HepG2 (cell line): ENCODE measurements around the gene PLEKHN1. TPM values are rescaled to one million over a fixed set of nuclear protein-coding genes. Genes with fewer than 3 reads are reported as not detected.
A peak's percentile ranks its signal among the peaks of the same experiment; 100 is the strongest.

Experiments used
- AGO2 ChIP-seq: fragments of 200-400 bp; formaldehyde crosslinking; optimal IDR thresholded peaks from 2 replicates; pipeline ENCODE3; 2017; ENCODE audit warnings: mild to moderate bottlenecking, low read depth, low read length, moderate library complexity
- GABPB1 ChIP-seq: IDR thresholded peaks from 2 replicates; pipeline ENCODE4 v1.6.1; 2016; ENCODE audit warnings: mild to moderate bottlenecking, missing genetic modification reagents, moderate library complexity, missing compliant biosample characterization
- HNRNPL ChIP-seq: fragments of 200-400 bp; formaldehyde crosslinking; IDR thresholded peaks from 2 replicates; pipeline ENCODE4 v1.6.1; 2017; ENCODE audit warnings: mild to moderate bottlenecking, low read depth, low read length
- MYC ChIP-seq: sonication (generic); formaldehyde crosslinking; IDR thresholded peaks from 2 replicates; pipeline ENCODE4 v1.9.0; 2021; ENCODE audit warnings: missing genetic modification reagents, borderline replicate concordance
- RBFOX2 ChIP-seq: fragments of 200-400 bp; formaldehyde crosslinking; IDR thresholded peaks from 2 replicates; pipeline ENCODE4 v1.6.1; 2017; ENCODE audit warnings: low read depth, mild to moderate bottlenecking, low read length
- RNF2 ChIP-seq: fragments of 450-650 bp; conservative IDR thresholded peaks from 2 replicates; pipeline ENCODE4 v1.6.1; 2016; ENCODE audit warnings: low read depth
- ZBTB38 ChIP-seq: sonication (generic); formaldehyde crosslinking; IDR thresholded peaks from 2 replicates; pipeline ENCODE4 v1.5.1; 2020; ENCODE audit warnings: mild to moderate bottlenecking, missing genetic modification reagents
- ZFX ChIP-seq: sonication (generic); formaldehyde crosslinking; IDR thresholded peaks from 2 replicates; pipeline ENCODE4 v1.4.0; 2020; ENCODE audit warnings: mild to moderate bottlenecking, low read depth, missing genetic modification reagents, moderate library complexity
- polyA plus RNA-seq, 8 experiments: library from polyadenylated mRNA; depleted of rRNA in 3 of 8; stranded (reverse) in 7 of 8; unstranded in 1 of 8; fragments of >200 nt; fragmentation: Illumina TruSeq in 4 of 8; extraction: Trizol in 4 of 8; gene quantifications; 2 replicates each; pipeline versions ENCODE4 v1.2.1 to v1.2.3, GENCODE V29; 2011 to 2016; ENCODE audit warnings: low read depth in 4 of 8, missing spikeins in 1 of 8, mixed read lengths in 1 of 8; ENCODE audit not compliant: insufficient read depth in 1 of 8
- total RNA-seq, 5 experiments: library from RNA; depleted of rRNA; stranded (reverse); fragments of >200 nt; fragmentation: Illumina TruSeq; extraction: Trizol; gene quantifications; 2 replicates each; pipeline ENCODE4 v1.2.3, GENCODE V29; 2016; ENCODE audit warnings: low read depth in 1 of 5
- TF ChIP-seq, protein P1 (sequence below): sonication (generic); formaldehyde crosslinking; IDR thresholded peaks from 2 replicates; pipeline ENCODE4 v1.4.0; 2020; ENCODE audit warnings: missing genetic modification reagents, borderline replicate concordance
- TF ChIP-seq, protein P2 (sequence below): IDR thresholded peaks from 2 replicates; pipeline ENCODE4 v1.6.1; 2012; ENCODE audit warnings: inconsistent platforms
- TF ChIP-seq, protein P3 (sequence below): IDR thresholded peaks from 2 replicates; pipeline ENCODE4 v1.6.1; 2018; ENCODE audit warnings: missing genetic modification reagents, mild to moderate bottlenecking, missing compliant biosample characterization
- TF ChIP-seq, protein P4 (sequence below): IDR thresholded peaks from 2 replicates; pipeline ENCODE4 v1.6.1; 2016

Gene PLEKHN1
- total and polyA plus RNA-seq, 2 of the 13 experiments (the other 11 are each of a cell fraction or from before 2014, with no cell fraction given), result 0.42 to 0.58 TPM

DNA sequence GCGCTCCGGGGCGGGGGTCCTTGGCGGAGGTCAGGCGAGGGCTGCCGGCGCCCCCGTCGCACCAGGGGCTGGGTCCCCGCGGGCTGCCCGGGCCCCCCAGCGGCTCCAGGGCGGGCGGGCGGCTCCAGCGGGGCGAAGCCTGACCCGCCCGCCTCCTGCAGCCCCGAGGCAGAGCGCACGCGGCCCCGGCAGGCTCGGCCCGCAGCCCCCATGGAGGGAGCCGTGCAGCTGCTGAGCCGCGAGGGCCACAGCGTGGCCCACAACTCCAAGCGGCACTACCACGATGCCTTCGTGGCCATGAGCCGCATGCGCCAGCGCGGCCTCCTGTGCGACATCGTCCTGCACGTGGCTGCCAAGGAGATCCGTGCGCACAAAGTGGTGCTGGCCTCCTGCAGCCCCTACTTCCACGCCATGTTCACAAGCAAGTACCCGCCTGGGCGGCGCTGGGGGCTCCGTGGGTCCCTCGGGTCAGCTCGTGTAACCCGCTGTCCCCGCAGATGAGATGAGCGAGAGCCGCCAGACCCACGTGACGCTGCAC, 5.1 kb upstream of the PLEKHN1 start (continued):
- TF ChIP-seq, protein P1, sequence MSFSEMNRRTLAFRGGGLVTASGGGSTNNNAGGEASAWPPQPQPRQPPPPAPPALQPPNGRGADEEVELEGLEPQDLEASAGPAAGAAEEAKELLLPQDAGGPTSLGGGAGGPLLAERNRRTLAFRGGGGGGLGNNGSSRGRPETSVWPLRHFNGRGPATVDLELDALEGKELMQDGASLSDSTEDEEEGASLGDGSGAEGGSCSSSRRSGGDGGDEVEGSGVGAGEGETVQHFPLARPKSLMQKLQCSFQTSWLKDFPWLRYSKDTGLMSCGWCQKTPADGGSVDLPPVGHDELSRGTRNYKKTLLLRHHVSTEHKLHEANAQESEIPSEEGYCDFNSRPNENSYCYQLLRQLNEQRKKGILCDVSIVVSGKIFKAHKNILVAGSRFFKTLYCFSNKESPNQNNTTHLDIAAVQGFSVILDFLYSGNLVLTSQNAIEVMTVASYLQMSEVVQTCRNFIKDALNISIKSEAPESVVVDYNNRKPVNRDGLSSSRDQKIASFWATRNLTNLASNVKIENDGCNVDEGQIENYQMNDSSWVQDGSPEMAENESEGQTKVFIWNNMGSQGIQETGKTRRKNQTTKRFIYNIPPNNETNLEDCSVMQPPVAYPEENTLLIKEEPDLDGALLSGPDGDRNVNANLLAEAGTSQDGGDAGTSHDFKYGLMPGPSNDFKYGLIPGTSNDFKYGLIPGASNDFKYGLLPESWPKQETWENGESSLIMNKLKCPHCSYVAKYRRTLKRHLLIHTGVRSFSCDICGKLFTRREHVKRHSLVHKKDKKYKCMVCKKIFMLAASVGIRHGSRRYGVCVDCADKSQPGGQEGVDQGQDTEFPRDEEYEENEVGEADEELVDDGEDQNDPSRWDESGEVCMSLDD (CRISPR knock-in tag), result no peak
- TF ChIP-seq AGO2 (no peak), ZFX (CRISPR knock-in tag) (peak; percentile 37), RBFOX2 (peak; percentile 33; the same call in 1 of the 2 replicates), MYC (0 out of 2 replicates have a peak, but pooled peaks have one; percentile 33), HNRNPL (0 out of 2 replicates have a peak, but pooled peaks have one; percentile 14), RNF2 (0 out of 2 replicates have a peak, but pooled peaks have one; percentile 33), GABPB1 (CRISPR knock-in tag) (peak; percentile 23; the same call in 1 of the 2 replicates), ZBTB38 (CRISPR knock-in tag) (peak; percentile 85)
- TF ChIP-seq, protein P2, sequence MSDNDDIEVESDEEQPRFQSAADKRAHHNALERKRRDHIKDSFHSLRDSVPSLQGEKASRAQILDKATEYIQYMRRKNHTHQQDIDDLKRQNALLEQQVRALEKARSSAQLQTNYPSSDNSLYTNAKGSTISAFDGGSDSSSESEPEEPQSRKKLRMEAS, result peak; percentile 62; the same call in 1 of the 2 replicates
- TF ChIP-seq, protein P3, sequence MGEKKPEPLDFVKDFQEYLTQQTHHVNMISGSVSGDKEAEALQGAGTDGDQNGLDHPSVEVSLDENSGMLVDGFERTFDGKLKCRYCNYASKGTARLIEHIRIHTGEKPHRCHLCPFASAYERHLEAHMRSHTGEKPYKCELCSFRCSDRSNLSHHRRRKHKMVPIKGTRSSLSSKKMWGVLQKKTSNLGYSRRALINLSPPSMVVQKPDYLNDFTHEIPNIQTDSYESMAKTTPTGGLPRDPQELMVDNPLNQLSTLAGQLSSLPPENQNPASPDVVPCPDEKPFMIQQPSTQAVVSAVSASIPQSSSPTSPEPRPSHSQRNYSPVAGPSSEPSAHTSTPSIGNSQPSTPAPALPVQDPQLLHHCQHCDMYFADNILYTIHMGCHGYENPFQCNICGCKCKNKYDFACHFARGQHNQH (CRISPR knock-in tag), result peak; percentile 16; the same call in 1 of the 2 replicates
- TF ChIP-seq, protein P4, sequence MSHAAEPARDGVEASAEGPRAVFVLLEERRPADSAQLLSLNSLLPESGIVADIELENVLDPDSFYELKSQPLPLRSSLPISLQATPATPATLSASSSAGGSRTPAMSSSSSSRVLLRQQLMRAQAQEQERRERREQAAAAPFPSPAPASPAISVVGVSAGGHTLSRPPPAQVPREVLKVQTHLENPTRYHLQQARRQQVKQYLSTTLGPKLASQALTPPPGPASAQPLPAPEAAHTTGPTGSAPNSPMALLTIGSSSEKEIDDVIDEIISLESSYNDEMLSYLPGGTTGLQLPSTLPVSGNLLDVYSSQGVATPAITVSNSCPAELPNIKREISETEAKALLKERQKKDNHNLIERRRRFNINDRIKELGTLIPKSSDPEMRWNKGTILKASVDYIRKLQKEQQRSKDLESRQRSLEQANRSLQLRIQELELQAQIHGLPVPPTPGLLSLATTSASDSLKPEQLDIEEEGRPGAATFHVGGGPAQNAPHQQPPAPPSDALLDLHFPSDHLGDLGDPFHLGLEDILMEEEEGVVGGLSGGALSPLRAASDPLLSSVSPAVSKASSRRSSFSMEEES (CRISPR knock-in tag), result no peak
